H1 (cell line): ENCODE data around the gene COMMD1. TPM values are rescaled to one million over a fixed set of nuclear protein-coding genes. Genes with fewer than 3 reads are reported as not detected.
"Not testable (repeated sequence)": the region's sequence is repeated elsewhere in the genome, so short reads cannot be mapped to it uniquely, and the experiment has no call there.

Source experiments
- CTCF ChIA-PET: fragments of 300-600 bp; sonication (Branson Sonifier 250); formaldehyde crosslinking; loops from one replicate; lab custom pipeline; 2021; ENCODE audit not compliant: partially characterized antibody; lab: Charles Lee
- POLR2A ChIA-PET: fragments of 300-600 bp; sonication (Branson Sonifier 250); formaldehyde crosslinking; loops from one replicate; lab custom pipeline; 2021; ENCODE audit warnings: inconsistent platforms; ENCODE audit not compliant: partially characterized antibody; lab: Charles Lee
- DNase-seq, 2 experiments: peaks; one replicate each; pipeline versions ENCODE4 v3.0.0 to v3.0.0-alpha.2; 2010 to 2022; ENCODE audit warnings: low spot score in 2 of 2, low read depth in 1 of 2, mixed read lengths in 1 of 2
- FAIRE-seq: peaks from 2 replicates; lab custom pipeline; 2011; peaks lifted over from hg19 to GRCh38; lab: Jason Lieb, UNC
- H2AFZ ChIP-seq: 2 replicates; pipeline ENCODE4 v1.8.1; 2012; ENCODE audit warnings: low read length, inconsistent platforms
- H2AK5ac ChIP-seq: 2 replicates; pipeline ENCODE4 v1.6.1; 2013; ENCODE audit warnings: low read depth, low read length
- H2BK120ac ChIP-seq: replicated peaks from 2 replicates; pipeline ENCODE3; 2013; ENCODE audit warnings: low read depth, low read length, inconsistent platforms
- H2BK12ac ChIP-seq: 2 replicates; pipeline ENCODE4 v1.6.1; 2013; ENCODE audit warnings: low read depth, low read length
- H2BK15ac ChIP-seq: 2 replicates; pipeline ENCODE4 v1.6.1; 2013; ENCODE audit warnings: low read length
- H2BK20ac ChIP-seq: 2 replicates; pipeline ENCODE4 v1.6.1; 2013; ENCODE audit warnings: low read length
- H2BK5ac ChIP-seq: 2 replicates; pipeline ENCODE4 v1.6.1; 2013; ENCODE audit warnings: low read depth, low read length
- H3K14ac ChIP-seq: 2 replicates; pipeline ENCODE4 v1.6.1; 2013; ENCODE audit warnings: inconsistent platforms; ENCODE audit not compliant: insufficient read length
- H3K18ac ChIP-seq: 2 replicates; pipeline ENCODE4 v1.6.1; 2013; ENCODE audit warnings: low read length; ENCODE audit errors: extremely low read depth
- H3K23ac ChIP-seq: 2 replicates; pipeline ENCODE4 v1.6.1; 2013; ENCODE audit warnings: inconsistent platforms; ENCODE audit not compliant: insufficient read length
- H3K23me2 ChIP-seq: 2 replicates; pipeline ENCODE4 v1.6.1; 2013; ENCODE audit warnings: low read depth, low read length
- H3K27ac ChIP-seq: 2 replicates; pipeline ENCODE4 v1.6.1; 2011; ENCODE audit warnings: low read depth, low read length, inconsistent platforms
- H3K27me3 ChIP-seq, 4 experiments: replicated peaks in 1 of 4; 1 replicate in 1 of 4; 2 replicates in 3 of 4; pipeline versions ENCODE4 v1.6.1 to v1.8.1; 2011 to 2013; ENCODE audit warnings: low read length in 3 of 4, mild to moderate bottlenecking in 3 of 4, inconsistent platforms in 2 of 4, mixed read lengths in 2 of 4, moderate library complexity in 1 of 4; ENCODE audit not compliant: control insufficient read depth in 3 of 4, insufficient read depth in 3 of 4; ENCODE audit errors: extremely low read depth in 1 of 4
- H3K36me3 ChIP-seq, 4 experiments: 2 replicates each; pipeline versions ENCODE4 v1.6.1 to v1.8.1; 2011 to 2013; ENCODE audit warnings: mild to moderate bottlenecking in 4 of 4, low read length in 3 of 4, moderate library complexity in 2 of 4, control low read depth in 1 of 4, inconsistent platforms in 1 of 4; ENCODE audit not compliant: insufficient read depth in 4 of 4, control insufficient read depth in 2 of 4
- H3K4ac ChIP-seq: replicated peaks from 2 replicates; pipeline ENCODE3; 2013; ENCODE audit warnings: low read length, low read depth, mixed read lengths, inconsistent platforms; ENCODE audit not compliant: insufficient read length
- H3K4me1 ChIP-seq, 4 experiments: replicated peaks in 1 of 4; 1 replicate in 1 of 4; 2 replicates in 3 of 4; pipeline versions ENCODE4 v1.6.1 to v1.8.1; 2011 to 2013; ENCODE audit warnings: low read length in 3 of 4, inconsistent platforms in 2 of 4, mixed read lengths in 1 of 4; ENCODE audit not compliant: insufficient read depth in 4 of 4, control insufficient read depth in 3 of 4
- H3K4me2 ChIP-seq, 2 experiments: 2 replicates each; pipeline versions ENCODE4 v1.6.1 to v1.8.1; 2011 to 2013; ENCODE audit warnings: low read depth in 2 of 2, low read length in 2 of 2, control low read depth in 1 of 2, inconsistent platforms in 1 of 2, mild to moderate bottlenecking in 1 of 2; ENCODE audit not compliant: insufficient read depth in 1 of 2
- H3K4me3 ChIP-seq, 4 experiments: fragments of 200-600, 300-600 bp in 1 of 4; sonication (generic), shearing (Covaris generic), sonication (Bioruptor Twin) in 1 of 4; 2 replicates each; pipeline versions ENCODE4 v1.5.1 to v1.8.1; 2011 to 2016; ENCODE audit warnings: low read length in 4 of 4, low read depth in 3 of 4, control low read depth in 2 of 4, inconsistent platforms in 2 of 4, mild to moderate bottlenecking in 2 of 4, mixed read lengths in 1 of 4, moderate library complexity in 1 of 4; ENCODE audit not compliant: insufficient read depth in 2 of 4; ENCODE audit errors: extremely low read depth in 1 of 4
- H3K56ac ChIP-seq: replicated peaks from 2 replicates; pipeline ENCODE3; 2013; ENCODE audit warnings: low read depth, mild to moderate bottlenecking, mixed read lengths, low read length, inconsistent platforms; ENCODE audit not compliant: insufficient read length
- H3K79me1 ChIP-seq: 2 replicates; pipeline ENCODE4 v1.6.1; 2013; ENCODE audit warnings: low read depth, low read length, control low read depth
- H3K79me2 ChIP-seq, 2 experiments: 2 replicates each; pipeline versions ENCODE4 v1.6.1 to v1.8.1; 2012 to 2013; ENCODE audit warnings: low read length in 2 of 2, mild to moderate bottlenecking in 2 of 2, inconsistent platforms in 1 of 2; ENCODE audit not compliant: insufficient read depth in 2 of 2, control insufficient read depth in 1 of 2
- H3K9ac ChIP-seq, 4 experiments: replicated peaks in 1 of 4; 1 replicate in 1 of 4; 2 replicates in 3 of 4; pipeline versions ENCODE4 v1.6.1 to v1.8.1; 2011 to 2013; ENCODE audit warnings: low read depth in 3 of 4, low read length in 3 of 4, control low read depth in 2 of 4, mild to moderate bottlenecking in 2 of 4, moderate library complexity in 2 of 4, inconsistent platforms in 1 of 4; ENCODE audit errors: extremely low read depth in 1 of 4
- H3K9me3 ChIP-seq, 2 experiments: 2 replicates each; pipeline versions ENCODE4 v1.6.1 to v1.8.1; 2012 to 2013; ENCODE audit warnings: mild to moderate bottlenecking in 2 of 2, moderate library complexity in 2 of 2, control low read depth in 1 of 2, inconsistent platforms in 1 of 2, low read depth in 1 of 2, low read length in 1 of 2, mixed read lengths in 1 of 2; ENCODE audit not compliant: insufficient read depth in 2 of 2
- H4K20me1 ChIP-seq, 2 experiments: replicated peaks in 1 of 2; 2 replicates each; pipeline versions ENCODE3 to v1.8.1; 2011 to 2013; ENCODE audit warnings: inconsistent platforms in 2 of 2, low read length in 2 of 2, mild to moderate bottlenecking in 1 of 2; ENCODE audit not compliant: insufficient read depth in 2 of 2, control insufficient read depth in 1 of 2
- H4K5ac ChIP-seq: 2 replicates; pipeline ENCODE4 v1.6.1; 2013; ENCODE audit warnings: low read length, low read depth, mixed read lengths, inconsistent platforms; ENCODE audit not compliant: insufficient read length
- H4K8ac ChIP-seq: 2 replicates; pipeline ENCODE4 v1.8.0; 2013; ENCODE audit warnings: mild to moderate bottlenecking, moderate library complexity, low read length, inconsistent platforms; ENCODE audit not compliant: insufficient read depth; ENCODE audit errors: extremely low read depth
- H4K91ac ChIP-seq: replicated peaks from 2 replicates; pipeline ENCODE3; 2013; ENCODE audit warnings: low read length, mixed read lengths, inconsistent platforms; ENCODE audit not compliant: insufficient read length
- WGBS, 2 experiments: shearing (Covaris generic) in 1 of 2; methylation state at CpG; one replicate each; pipeline versions ENCODE4 v1.1.6 to v1.1.7; 2013 to 2015; ENCODE audit warnings: low lambda C conversion rate in 2 of 2, mixed read lengths in 2 of 2, inconsistent platforms in 1 of 2, low coverage in 1 of 2, missing lambda C conversion rate in 1 of 2; ENCODE audit not compliant: insufficient replicate concordance in 2 of 2, insufficient coverage in 1 of 2, insufficient read length in 1 of 2; ENCODE audit errors: extremely low coverage in 1 of 2, missing lambda C conversion rate in 1 of 2; 5-methylcytosine and 5-hydroxymethylcytosine counted together
- polyA plus RNA-seq, 7 experiments: library from polyadenylated mRNA; depleted of rRNA in 3 of 7; stranded (reverse) in 5 of 7; unstranded in 2 of 7; fragments of >200 nt in 5 of 7; fragments of 200-250 nt in 2 of 7; gene quantifications; 1 replicate in 5 of 7; 2 replicates in 1 of 7; 4 replicates in 1 of 7; pipeline versions ENCODE4 v1.2.1 to v1.2.3, GENCODE V29; 2011 to 2013; ENCODE audit warnings: missing spikeins in 2 of 7, mixed read lengths in 2 of 7
- total RNA-seq: library from RNA; stranded (reverse); fragmentation: NEBNext Ultra II Directional; extraction: Animal tissue kit (Norgen Biotek cat#: 25700); gene quantifications from 2 replicates; pipeline ENCODE4 v1.2.1, GENCODE V29; 2021

Gene COMMD1
- total and polyA plus RNA-seq, 2 of the 8 experiments (the other 6 are each of a cell fraction or from before 2014, with no cell fraction given) = 23.5 to 28.3 TPM

- H4K91ac ChIP-seq, POLR2A ChIA-PET: not testable (repeated sequence)
Observed at GRCh38 chr2:61954856-61955255, 49.4 kb downstream of the COMMD1 start.

More at GRCh38 chr2:61954856-61955255, 49.4 kb downstream of the COMMD1 start:
- DNase-seq, H3K14ac ChIP-seq, H3K4ac ChIP-seq, H2BK120ac ChIP-seq, H3K4me1 ChIP-seq, H3K18ac ChIP-seq, H4K8ac ChIP-seq, H3K79me2 ChIP-seq, H2BK15ac ChIP-seq, H2AFZ ChIP-seq, H3K23ac ChIP-seq, H3K9ac ChIP-seq, FAIRE-seq, H3K56ac ChIP-seq, H2AK5ac ChIP-seq, H2BK5ac ChIP-seq, H2BK20ac ChIP-seq, H3K27ac ChIP-seq, H3K27me3 ChIP-seq, H3K23me2 ChIP-seq, H2BK12ac ChIP-seq, H4K5ac ChIP-seq, H3K36me3 ChIP-seq, H3K9me3 ChIP-seq, H3K4me3 ChIP-seq, H4K20me1 ChIP-seq, H3K79me1 ChIP-seq, H3K4me2 ChIP-seq: not testable (repeated sequence)
- CTCF ChIA-PET = interaction anchor here (0.8 to 1.8 kb wide), 5 partner anchors 11 to 343 kb away, joined by 3 to 6 read pairs (median 4); no protein-coding TSS in a partner anchor
- WGBS, 2 experiments = 94% methylated on average over 9 of the region's 9 CpGs; no CpG with 5 or more reads in 1 of the 2 experiments
